Suprapubic skin (tissue), 4 donors: Measurements from ENCODE around the gene SASH1. TPM values are rescaled to one million over a fixed set of nuclear protein-coding genes. Genes with fewer than 3 reads are reported as not detected.

Source experiments
- DNase-seq, 2 donors: peaks; one replicate each; pipeline ENCODE4 v3.0.0-alpha.2; 2019; ENCODE audit warnings: low spot score in 2 of 2
- H3K27ac ChIP-seq: fragments of 200-600 bp; sonication (generic); one replicate; pipeline ENCODE4 v1.5.1; 2019
- H3K27me3 ChIP-seq: fragments of 200-600 bp; sonication (generic); one replicate; pipeline ENCODE4 v1.5.1; 2019
- H3K36me3 ChIP-seq: fragments of 200-600 bp; sonication (generic); one replicate; pipeline ENCODE4 v1.5.1; 2019
- H3K4me1 ChIP-seq: fragments of 200-600 bp; sonication (generic); one replicate; pipeline ENCODE4 v1.5.1; 2019
- H3K4me3 ChIP-seq: fragments of 200-600 bp; sonication (generic); one replicate; pipeline ENCODE4 v1.5.1; 2019; ENCODE audit warnings: mild to moderate bottlenecking
- H3K9me3 ChIP-seq: fragments of 200-600 bp; sonication (generic); one replicate; pipeline ENCODE4 v1.5.1; 2019
- EP300 ChIP-seq: sonication (generic); formaldehyde crosslinking; IDR thresholded peaks from one replicate; pipeline ENCODE4 v1.6.1; 2017; ENCODE audit warnings: antibody characterized with exemption
- POLR2A ChIP-seq, 2 donors: fragments of 450-650 bp; IDR thresholded peaks; one replicate each; pipeline ENCODE4 v1.6.1; 2017; ENCODE audit warnings: antibody characterized with exemption in 2 of 2, mild to moderate bottlenecking in 2 of 2, moderate library complexity in 2 of 2
- POLR2AphosphoS5 ChIP-seq, 3 donors: sonication (generic); formaldehyde crosslinking; IDR thresholded peaks; one replicate each; pipeline ENCODE4 v1.6.1; 2017; ENCODE audit warnings: antibody characterized with exemption in 3 of 3
- WGBS: methylation state at CpG from one replicate; pipeline ENCODE4 v1.1.5; 2018; 5-methylcytosine and 5-hydroxymethylcytosine counted together
- total RNA-seq, 4 donors: library from RNA; depleted of rRNA; stranded (reverse); fragments of >200 nt; gene quantifications; one replicate each; pipeline ENCODE4 v1.1.0, GENCODE V29; 2016
- TF ChIP-seq, protein P1 (sequence below), 2 donors: fragments of 200-600 bp in 1 of 2; fragments of 450-650 bp in 1 of 2; sonication (generic) in 1 of 2; IDR thresholded peaks; one replicate each; pipeline ENCODE4 v1.5.1; 2016 to 2019; ENCODE audit warnings: antibody characterized with exemption in 2 of 2, mild to moderate bottlenecking in 1 of 2, moderate library complexity in 1 of 2

Gene SASH1
- total RNA-seq, 4 donors from 2014 or later: 59.1 to 139 (median 77.1) TPM

GRCh38 chr6:148460876-148461646 is 118.4 kb downstream of the SASH1 start:
- H3K4me1 ChIP-seq: peaks cover 17% of the 10 kb centered on the region
- DNase-seq: no peak

GRCh38 chr6:148461986-148462577 is 119.4 kb downstream of the SASH1 start:
- H3K9me3 ChIP-seq: no peaks in the 10 kb centered on the region
- H3K36me3 ChIP-seq: no peaks in the 10 kb centered on the region
- H3K4me1 ChIP-seq: peaks cover 17% of the 10 kb centered on the region
- no peak overlapping the region for H3K27ac ChIP-seq
- DNase-seq: no peak
- no peak for TF ChIP-seq POLR2A (IDR thresholded peaks at IDR 0.05)
- TF ChIP-seq, protein P1, sequence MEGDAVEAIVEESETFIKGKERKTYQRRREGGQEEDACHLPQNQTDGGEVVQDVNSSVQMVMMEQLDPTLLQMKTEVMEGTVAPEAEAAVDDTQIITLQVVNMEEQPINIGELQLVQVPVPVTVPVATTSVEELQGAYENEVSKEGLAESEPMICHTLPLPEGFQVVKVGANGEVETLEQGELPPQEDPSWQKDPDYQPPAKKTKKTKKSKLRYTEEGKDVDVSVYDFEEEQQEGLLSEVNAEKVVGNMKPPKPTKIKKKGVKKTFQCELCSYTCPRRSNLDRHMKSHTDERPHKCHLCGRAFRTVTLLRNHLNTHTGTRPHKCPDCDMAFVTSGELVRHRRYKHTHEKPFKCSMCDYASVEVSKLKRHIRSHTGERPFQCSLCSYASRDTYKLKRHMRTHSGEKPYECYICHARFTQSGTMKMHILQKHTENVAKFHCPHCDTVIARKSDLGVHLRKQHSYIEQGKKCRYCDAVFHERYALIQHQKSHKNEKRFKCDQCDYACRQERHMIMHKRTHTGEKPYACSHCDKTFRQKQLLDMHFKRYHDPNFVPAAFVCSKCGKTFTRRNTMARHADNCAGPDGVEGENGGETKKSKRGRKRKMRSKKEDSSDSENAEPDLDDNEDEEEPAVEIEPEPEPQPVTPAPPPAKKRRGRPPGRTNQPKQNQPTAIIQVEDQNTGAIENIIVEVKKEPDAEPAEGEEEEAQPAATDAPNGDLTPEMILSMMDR (IDR thresholded peaks at IDR 0.05): no peak
- no peak for TF ChIP-seq POLR2AphosphoS5 (IDR thresholded peaks at IDR 0.05)
- no peak for TF ChIP-seq EP300
- H3K4me3 ChIP-seq: no peak overlapping the region
- WGBS: 50% methylated on average over 2 of the region's 2 CpGs
- no peaks in the 10 kb centered on the region for H3K27me3 ChIP-seq

More at GRCh38 chr6:148460876-148461646, 118.4 kb downstream of the SASH1 start:
- Histone ChIP-seq H3K9me3 (no peaks in the 10 kb centered on the region), H3K36me3 (no peaks in the 10 kb centered on the region), H3K4me3 (no peak overlapping the region), H3K27me3 (no peaks in the 10 kb centered on the region), H3K27ac (no peak overlapping the region)
- TF ChIP-seq EP300: no peak
- WGBS: 97% methylated on average over 6 of the region's 6 CpGs

DNA sequence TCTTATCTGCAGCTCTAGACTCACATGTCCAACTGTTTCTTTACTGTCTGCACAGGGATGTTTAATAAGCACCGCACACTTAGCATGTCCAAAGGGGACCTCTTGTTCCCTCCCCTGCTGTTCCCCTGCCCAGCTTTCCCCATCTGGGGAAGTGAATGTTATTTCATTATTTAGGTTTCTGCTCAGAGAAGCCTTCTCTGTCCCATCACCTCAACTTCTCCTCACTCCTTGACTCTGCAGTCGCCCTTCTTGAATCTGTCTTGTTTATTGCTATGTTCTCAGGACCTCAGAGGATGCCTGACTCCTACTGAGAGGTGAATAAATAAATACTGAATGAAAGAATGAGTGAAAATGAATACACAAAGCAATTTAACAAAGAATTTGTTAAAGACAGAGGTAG is 121.0 kb downstream of the SASH1 start:
- Histone ChIP-seq H3K4me3 (no peak overlapping the region), H3K27ac (peak overlapping the region; percentile 14), H3K27me3 (no peaks in the 10 kb centered on the region), H3K4me1 (peaks cover 17% of the 10 kb centered on the region), H3K36me3 (no peaks in the 10 kb centered on the region), H3K9me3 (no peaks in the 10 kb centered on the region)
- DNase-seq: no peak
- WGBS: 81% methylated on average over 2 of the region's 2 CpGs
- TF ChIP-seq, protein P1 (IDR thresholded peaks at IDR 0.05): no peak
- TF ChIP-seq POLR2AphosphoS5 (IDR thresholded peaks at IDR 0.05) (no peak), POLR2A (IDR thresholded peaks at IDR 0.05) (no peak), EP300 (no peak)

DNA sequence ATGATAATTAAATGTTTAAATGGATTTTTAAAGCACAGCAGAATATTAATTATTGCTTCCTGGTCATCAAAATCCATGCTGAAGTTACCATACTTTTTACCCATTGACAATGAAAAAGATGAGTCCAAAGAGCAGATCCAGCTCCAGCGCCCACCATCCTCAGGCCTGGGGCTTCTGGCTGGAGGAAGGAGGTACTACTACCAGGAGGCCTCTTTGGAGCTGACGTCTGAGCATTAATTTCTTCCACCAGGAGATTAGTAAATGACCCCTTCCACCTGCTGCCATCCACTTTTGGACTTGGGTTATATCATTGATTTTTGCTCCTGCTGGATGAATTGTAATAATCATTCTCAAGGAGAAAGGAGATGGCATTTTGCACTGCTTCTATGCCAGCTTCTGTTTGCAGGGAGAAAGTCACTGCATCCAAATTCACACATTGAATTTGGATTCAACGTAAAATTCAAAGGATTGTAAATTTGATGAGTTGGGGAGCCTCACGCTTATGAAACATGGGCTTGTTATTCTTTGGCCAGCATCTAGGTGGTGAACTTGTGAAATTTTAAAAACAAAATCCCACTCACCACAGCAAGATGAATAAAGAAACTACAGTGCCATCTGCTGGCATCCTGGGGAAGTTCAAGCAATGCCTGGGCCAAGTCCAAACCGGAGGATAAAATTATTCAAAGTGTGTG is 121.8 kb downstream of the SASH1 start:
- Histone ChIP-seq H3K27me3 (no peaks in the 10 kb centered on the region), H3K36me3 (no peaks in the 10 kb centered on the region), H3K4me1 (peaks cover 17% of the 10 kb centered on the region), H3K27ac (no peak overlapping the region), H3K4me3 (no peak overlapping the region), H3K9me3 (no peaks in the 10 kb centered on the region)
- TF ChIP-seq, protein P1 (IDR thresholded peaks at IDR 0.05): peak; percentile 85 to 95
- TF ChIP-seq EP300: no peak
- TF ChIP-seq POLR2AphosphoS5 (IDR thresholded peaks at IDR 0.05): no peak
- no peak for TF ChIP-seq POLR2A (IDR thresholded peaks at IDR 0.05)
- WGBS: 37% methylated on average over 5 of the region's 5 CpGs
- DNase-seq: peak in 1 of 2 donors; percentile 78

DNA sequence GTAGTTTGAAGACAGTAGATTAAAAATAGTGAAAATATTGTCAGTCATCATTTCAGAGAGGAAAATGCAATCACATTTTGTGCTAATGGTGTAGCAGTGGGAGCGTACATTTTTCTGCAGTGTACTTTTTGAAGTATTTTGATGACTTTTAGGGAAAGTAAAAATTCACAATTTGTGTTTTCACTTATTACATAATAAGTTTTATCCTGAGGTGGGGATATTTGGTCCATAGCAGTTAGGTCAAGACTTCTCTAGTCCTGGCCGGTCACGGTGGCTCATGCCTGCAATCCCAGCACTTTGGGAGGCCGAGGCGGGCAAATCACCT is 122.3 kb downstream of the SASH1 start:
- no peak overlapping the region for H3K4me3 ChIP-seq
- DNase-seq: no peak
- TF ChIP-seq, protein P1 (IDR thresholded peaks at IDR 0.05): no peak
- TF ChIP-seq POLR2A (IDR thresholded peaks at IDR 0.05): no peak
- 70% methylated on average over 5 of the region's 5 CpGs for WGBS
- H3K27me3 ChIP-seq: no peaks in the 10 kb centered on the region
- H3K9me3 ChIP-seq: no peaks in the 10 kb centered on the region
- H3K27ac ChIP-seq: no peak overlapping the region
- peaks cover 17% of the 10 kb centered on the region for H3K4me1 ChIP-seq
- H3K36me3 ChIP-seq: no peaks in the 10 kb centered on the region
